Peyer's patch (tissue), 4 donors: Measurements from ENCODE around the gene TUBA1C. TPM values are rescaled to one million over a fixed set of nuclear protein-coding genes. Genes with fewer than 3 reads are reported as not detected.
A peak's percentile ranks its signal among the peaks of the same experiment; 100 is the strongest.

Source experiments
- DNase-seq, 3 donors: peaks; one replicate each; pipeline ENCODE4 v3.0.0-alpha.2; 2017 to 2019
- H3K27ac ChIP-seq, 4 donors: fragments of 200-600 bp; sonication (generic); one replicate each; pipeline ENCODE4 v1.5.1; 2016 to 2019
- H3K27me3 ChIP-seq, 2 donors: fragments of 200-600 bp; sonication (generic); one replicate each; pipeline ENCODE4 v1.5.1; 2019
- H3K36me3 ChIP-seq, 3 donors: fragments of 200-600 bp; sonication (generic); one replicate each; pipeline ENCODE4 v1.5.1; 2016 to 2019
- H3K4me1 ChIP-seq, 4 donors: fragments of 200-600 bp; sonication (generic); one replicate each; pipeline ENCODE4 v1.5.1; 2016 to 2019
- H3K4me3 ChIP-seq, 4 donors: fragments of 200-600 bp; sonication (generic); 1 replicate in 3 of 4; 2 replicates in 1 of 4; pipeline ENCODE4 v1.5.1; 2016 to 2019; ENCODE audit warnings: mild to moderate bottlenecking in 1 of 4
- H3K9me3 ChIP-seq, 4 donors: fragments of 200-600 bp; sonication (generic); one replicate each; pipeline ENCODE4 v1.5.1; 2016 to 2019; ENCODE audit warnings: mild to moderate bottlenecking in 1 of 4
- CTCF ChIP-seq, 6 experiments: fragments of 450-650 bp in 4 of 6; fragments of 200-600 bp in 2 of 6; sonication (generic) in 1 of 6; IDR thresholded peaks; one replicate each; pipeline ENCODE4 v1.5.1; 2017 to 2019; ENCODE audit warnings: antibody characterized with exemption in 6 of 6, mild to moderate bottlenecking in 3 of 6, moderate library complexity in 1 of 6
- POLR2A ChIP-seq, 2 donors: fragments of 450-650 bp; IDR thresholded peaks; one replicate each; pipeline ENCODE4 v1.5.1; 2017; ENCODE audit warnings: antibody characterized with exemption in 2 of 2, mild to moderate bottlenecking in 2 of 2, moderate library complexity in 2 of 2
- total RNA-seq, 4 donors: library from RNA; depleted of rRNA; stranded (reverse); fragments of >200 nt; gene quantifications; one replicate each; pipeline ENCODE4 v1.1.0, GENCODE V29; 2016

The TUBA1C gene
- total RNA-seq, 4 donors from 2014 or later: 143 to 442 (median 276) TPM

GRCh38 chr12:49322367-49322707, 57.5 kb downstream of the TUBA1C start:
- Histone ChIP-seq H3K36me3 (no peaks in the 10 kb centered on the region), H3K9me3 (no peaks in the 10 kb centered on the region), H3K27ac (peak overlapping the region; percentile 60 to 69 (median 65)), H3K4me3 (peak overlapping the region; percentile 54 to 81 (median 68)), H3K27me3 (no peaks in the 10 kb centered on the region), H3K4me1 (peaks cover 0 to 15% (median 2%) of the 10 kb centered on the region in 4 donors)
- DNase-seq: no peak
- TF ChIP-seq POLR2A (IDR thresholded peaks at IDR 0.05) (no peak), CTCF (IDR thresholded peaks at IDR 0.05) (no peak)

DNA sequence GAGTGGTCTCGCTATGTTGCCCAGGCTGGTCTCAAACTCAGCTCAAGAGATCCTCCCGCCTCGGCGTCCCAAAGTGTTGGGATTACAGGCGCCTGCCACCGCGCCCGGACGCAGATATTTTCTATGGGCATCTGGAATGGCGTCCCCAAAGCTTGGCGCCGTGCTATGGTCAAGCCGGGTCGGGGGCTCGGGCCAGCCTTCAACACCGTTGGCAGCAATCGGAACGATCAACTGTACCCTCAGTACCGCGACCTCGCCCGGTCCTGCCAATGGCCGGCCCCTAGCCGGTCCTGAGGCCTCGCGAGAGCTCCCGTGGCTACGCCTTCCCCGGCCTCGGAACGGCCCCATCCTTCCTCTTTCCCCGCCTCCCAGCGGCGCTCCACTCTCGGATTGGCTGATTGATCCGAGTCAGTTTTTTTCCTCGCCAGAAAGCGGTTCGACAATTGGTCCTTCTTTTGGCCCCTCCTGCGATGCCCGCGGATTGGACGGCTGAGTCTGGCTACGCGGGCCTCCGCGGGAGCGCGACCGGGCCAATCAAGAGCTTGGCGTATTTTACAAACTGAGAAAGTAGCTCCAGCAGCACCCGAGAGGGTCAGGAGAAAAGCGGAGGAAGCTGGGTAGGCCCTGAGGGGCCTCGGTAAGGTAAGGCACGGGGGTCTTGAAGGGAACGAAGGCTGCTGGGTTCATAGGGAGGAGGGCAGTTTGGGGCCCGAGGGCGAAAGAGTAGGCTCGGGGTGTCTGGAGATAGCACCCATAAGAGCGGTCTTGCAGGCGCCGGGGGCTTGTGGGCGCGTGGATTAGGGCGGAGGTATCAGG, 58.0 kb downstream of the TUBA1C start, which contains the start of gene TROAP:
Gene TROAP, plus strand, starts transcription at position 548 of the 816 bp plus-strand sequence. CDS start 354 bp downstream, outside the sequence.
- TF ChIP-seq CTCF (IDR thresholded peaks at IDR 0.05) (no peak), POLR2A (IDR thresholded peaks at IDR 0.05) (peak; percentile 28 to 47)
- peak within 1 kb of the TSS; percentile 60 to 69 (median 65) for H3K27ac ChIP-seq
- no peaks in the 10 kb centered on the region for H3K27me3 ChIP-seq
- peaks cover 0 to 15% (median 2%) of the 10 kb centered on the region in 4 donors for H3K4me1 ChIP-seq
- H3K4me3 ChIP-seq: peak within 1 kb of the TSS; percentile 54 to 81 (median 68)
- DNase-seq: peak; percentile 93 to 98 (median 97)
- no peaks in the 10 kb centered on the region for H3K36me3 ChIP-seq
- H3K9me3 ChIP-seq: no peaks in the 10 kb centered on the region

DNA sequence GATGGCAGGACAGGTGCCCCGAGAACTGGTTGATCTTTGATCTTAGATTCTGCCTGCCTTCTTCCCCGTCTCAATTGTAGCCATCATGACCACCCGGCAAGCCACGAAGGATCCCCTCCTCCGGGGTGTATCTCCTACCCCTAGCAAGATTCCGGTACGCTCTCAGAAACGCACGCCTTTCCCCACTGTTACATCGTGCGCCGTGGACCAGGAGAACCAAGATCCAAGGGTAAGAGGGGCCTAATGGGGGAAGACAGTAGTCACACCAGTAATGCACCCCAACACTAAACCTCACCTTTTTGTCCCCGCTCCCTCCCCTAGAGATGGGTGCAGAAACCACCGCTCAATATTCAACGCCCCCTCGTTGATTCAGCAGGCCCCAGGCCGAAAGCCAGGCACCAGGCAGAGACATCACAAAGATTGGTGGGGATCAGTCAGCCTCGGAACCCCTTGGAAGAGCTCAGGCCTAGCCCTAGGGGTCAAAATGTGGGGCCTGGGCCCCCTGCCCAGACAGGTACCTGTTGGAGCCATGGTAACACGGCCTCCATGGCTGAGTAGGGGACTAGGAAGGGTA, 58.7 kb downstream of the TUBA1C start:
- no peak for TF ChIP-seq POLR2A (IDR thresholded peaks at IDR 0.05)
- TF ChIP-seq CTCF (IDR thresholded peaks at IDR 0.05): no peak
- no peak overlapping the region for H3K27ac ChIP-seq
- H3K4me1 ChIP-seq: peaks cover 0 to 15% (median 2%) of the 10 kb centered on the region in 4 donors

More for the DNA sequence above, 58.7 kb downstream of the TUBA1C start:
- no peaks in the 10 kb centered on the region for H3K27me3 ChIP-seq
- no peaks in the 10 kb centered on the region for H3K9me3 ChIP-seq
- peak overlapping the region; percentile 54 to 81 (median 68) for H3K4me3 ChIP-seq
- DNase-seq: no peak
- no peaks in the 10 kb centered on the region for H3K36me3 ChIP-seq

Other genes with a start within 250 kb of the TUBA1C start
- gene PRKAG1, start 246.3 kb upstream of the TUBA1C start, total RNA-seq: 10 to 100 TPM; 34.1 to 42.2 (median 37.9) TPM
- gene KMT2D, start 204.3 kb upstream of the TUBA1C start, total RNA-seq: 100 to 1,000 TPM; 126 to 161 (median 146) TPM
- gene RHEBL1, start 195.1 kb upstream of the TUBA1C start, total RNA-seq: not detected
- gene DHH, start 170.3 kb upstream of the TUBA1C start, total RNA-seq: 1 to 10 TPM in 1 of 4 donors, under 1 TPM in 1, not detected in 2; 0.19 to 2.5 TPM
- 10 to 100 TPM; 34.7 to 93.7 (median 84.7) TPM for gene LMBR1L, start 154.2 kb upstream of the TUBA1C start, total RNA-seq
- gene TUBA1B, start 133.7 kb upstream of the TUBA1C start, total RNA-seq: 100 to 1,000 TPM; 154 to 578 (median 243) TPM
- 10 to 100 TPM; 16.5 to 50.3 (median 37.0) TPM for gene TUBA1A, start 76.0 kb upstream of the TUBA1C start, total RNA-seq
- 1 to 10 TPM in 3 of 4 donors, not detected in 1; 6.4 to 8.8 (median 6.5) TPM for gene PRPH, start 30.1 kb downstream of the TUBA1C start, total RNA-seq
- 10 to 100 TPM in 2 of 4 donors, 1 to 10 TPM in 2; 8.0 to 28.1 (median 10.2) TPM for gene TROAP, start 58.2 kb downstream of the TUBA1C start, total RNA-seq
- gene C1QL4, start 72.1 kb downstream of the TUBA1C start, total RNA-seq: not detected
- gene DNAJC22, start 81.8 kb downstream of the TUBA1C start, total RNA-seq: 10 to 100 TPM in 3 of 4 donors, 1 to 10 TPM in 1; 5.0 to 57.8 (median 56.4) TPM
- 10 to 100 TPM; 20.2 to 49.5 (median 24.8) TPM for gene SPATS2, start 102.4 kb downstream of the TUBA1C start, total RNA-seq